ENCODE results near the gene MTF1. TPM values are rescaled to one million over a fixed set of nuclear protein-coding genes. Genes with fewer than 3 reads are reported as not detected.
"Not testable (repeated sequence)": the region's sequence is repeated elsewhere in the genome, so short reads cannot be mapped to it uniquely, and the experiment has no call there.

Gene MTF1
- total RNA-seq, 4 donors from 2014 or later, result 6.1 to 9.0 (median 7.8) TPM

GRCh38 chr1:37901893-37902225 lies 42.5 kb upstream of the MTF1 start:
- 91% methylated on average over 6 of the region's 6 CpGs for WGBS, 2 donors
- Histone ChIP-seq H3K36me3 (peaks cover 0 to 33% (median 0%) of the 10 kb centered on the region in 3 donors), H3K4me1 (no peaks in the 10 kb centered on the region), H3K27me3 (no peaks in the 10 kb centered on the region), H3K4me3 (no peak overlapping the region), H3K27ac (no peak overlapping the region), H3K9me3 (peaks cover 0 to 8% (median 0%) of the 10 kb centered on the region in 4 donors)
- DNase-seq (ENCODE audit: low spot score in 2 of 2), result no peak
- no peak for TF ChIP-seq EP300 (IDR thresholded peaks at IDR 0.05)
- TF ChIP-seq POLR2A (IDR thresholded peaks at IDR 0.05), result no peak
- TF ChIP-seq CTCF (IDR thresholded peaks at IDR 0.05), result no peak

GRCh38 chr1:37901191-37901892 lies 42.0 kb upstream of the MTF1 start:
- TF ChIP-seq POLR2A (IDR thresholded peaks at IDR 0.05) (no peak), CTCF (IDR thresholded peaks at IDR 0.05) (no peak), EP300 (IDR thresholded peaks at IDR 0.05) (no peak)
- Histone ChIP-seq H3K4me3 (no peak overlapping the region), H3K27ac (no peak overlapping the region), H3K4me1 (no peaks in the 10 kb centered on the region), H3K36me3 (peaks cover 0 to 30% (median 0%) of the 10 kb centered on the region in 3 donors), H3K27me3 (no peaks in the 10 kb centered on the region), H3K9me3 (peaks cover 0 to 8% (median 0%) of the 10 kb centered on the region in 4 donors)
- 73 to 85% methylated on average over 8 of the region's 8 CpGs for WGBS, 2 donors
- DNase-seq (ENCODE audit: low spot score in 2 of 2), result no peak

GRCh38 chr1:37897563-37897962 lies 38.2 kb upstream of the MTF1 start:
- H3K9me3 ChIP-seq; H3K4me1 ChIP-seq; H3K4me3 ChIP-seq; H3K27ac ChIP-seq; DNase-seq (ENCODE audit: low spot score in 2 of 2); H3K27me3 ChIP-seq: not testable (repeated sequence)
- peaks cover 0 to 10% (median 0%) of the 10 kb centered on the region in 3 donors for H3K36me3 ChIP-seq
- WGBS, 2 donors, result 95 to 99% methylated on average over 3 of the region's 3 CpGs

GRCh38 chr1:37893673-37894072 lies 34.3 kb upstream of the MTF1 start:
- H3K9me3 ChIP-seq, result no peaks in the 10 kb centered on the region
- 80 to 92% methylated on average over 2 of the region's 2 CpGs for WGBS, 2 donors
- H3K4me1 ChIP-seq, result no peaks in the 10 kb centered on the region
- H3K27ac ChIP-seq, result no peak overlapping the region
- no peak overlapping the region for H3K4me3 ChIP-seq
- no peak for DNase-seq (ENCODE audit: low spot score in 2 of 2)
- TF ChIP-seq CTCF (IDR thresholded peaks at IDR 0.05) (no peak), EP300 (IDR thresholded peaks at IDR 0.05) (no peak), POLR2A (IDR thresholded peaks at IDR 0.05) (no peak)
- H3K27me3 ChIP-seq, result no peaks in the 10 kb centered on the region
- peaks cover 0 to 30% (median 4%) of the 10 kb centered on the region in 3 donors for H3K36me3 ChIP-seq

- TF ChIP-seq CTCF (IDR thresholded peaks at IDR 0.05) (no peak), EP300 (IDR thresholded peaks at IDR 0.05) (no peak), POLR2A (IDR thresholded peaks at IDR 0.05) (no peak)
- Histone ChIP-seq H3K27me3 (no peaks in the 10 kb centered on the region), H3K9me3 (no peaks in the 10 kb centered on the region), H3K36me3 (peaks cover 0 to 43% (median 5%) of the 10 kb centered on the region in 3 donors), H3K4me3 (no peak overlapping the region), H3K4me1 (no peaks in the 10 kb centered on the region), H3K27ac (peak overlapping the region in 1 of 4 donors; percentile 28)
- no peak for DNase-seq (ENCODE audit: low spot score in 2 of 2)
- 83 to 84% methylated on average over 5 of the region's 5 CpGs for WGBS, 2 donors
Measured at GRCh38 chr1:37892151-37893047, 33.0 kb upstream of the MTF1 start.

Data from tibial nerve (tissue), 4 donors.